HCT116 (cell line): ENCODE measurements around the gene ZYG11A. TPM values are rescaled to one million over a fixed set of nuclear protein-coding genes. Genes with fewer than 3 reads are reported as not detected.

ENCODE experiments used
- ATAC-seq: fragments of 200-7000 bp; cut with Tn5 transposase; 2 replicates; pipeline ENCODE4 v1.9.1; 2020; ENCODE audit warnings: mild to moderate bottlenecking, moderate library complexity
- BruUV-seq: library from RNA; stranded (reverse); fragments of 400-500 nt; replicated peaks from 2 replicates; lab custom pipeline; 2021; lab: Mats Ljungman, UMichigan
- CTCF ChIA-PET: fragments of 300-600 bp; sonication (Branson Sonifier 250); formaldehyde crosslinking; loops from one replicate; lab custom pipeline; 2021; ENCODE audit warnings: antibody characterized with exemption; lab: Charles Lee
- POLR2A ChIA-PET: fragments of 300-600, 350-600 bp; sonication (Branson Sonifier 250); formaldehyde crosslinking; loops from one replicate; lab custom pipeline; 2021; ENCODE audit warnings: antibody characterized with exemption; lab: Charles Lee
- RAD21 ChIA-PET, 2 experiments: fragments of 300-600 bp; sonication (Branson Sonifier 250); formaldehyde crosslinking; loops; one replicate each; lab custom pipeline; 2023; ENCODE audit warnings: low total read pairs in 2 of 2; ENCODE audit not compliant: uncharacterized antibody in 2 of 2, unreplicated experiment in 2 of 2, low non-redundant PET in 1 of 2; lab: Charles Lee
- DNase-seq: peaks from one replicate; pipeline ENCODE4 v3.0.0-alpha.2; 2010; ENCODE audit warnings: low read depth, low spot score
- H2AFZ ChIP-seq: fragments of 200-600 bp; shearing (Covaris generic), sonication (generic); 2 replicates; pipeline ENCODE4 v1.6.1; 2017; ENCODE audit warnings: low read depth, mixed run types, mixed read lengths, antibody characterized with exemption, low read length; ENCODE audit not compliant: poor library complexity, severe bottlenecking
- H3K27ac ChIP-seq: 2 replicates; pipeline ENCODE4 v1.5.1; 2012; ENCODE audit warnings: low read depth, low read length
- H3K27me3 ChIP-seq: fragments of 200-600 bp; sonication (generic); 2 replicates; pipeline ENCODE4 v1.6.1; 2016; ENCODE audit warnings: mixed run types, low read length, mixed read lengths; ENCODE audit not compliant: insufficient read depth
- H3K36me3 ChIP-seq, 2 experiments: fragments of 200-500 bp in 1 of 2; fragments of 200-600 bp in 1 of 2; sonication (Bioruptor generic) in 1 of 2; sonication (generic) in 1 of 2; 2 replicates each; pipeline versions ENCODE4 v1.5.1 to v1.6.1; 2014 to 2016; ENCODE audit warnings: low read length in 2 of 2, inconsistent platforms in 1 of 2, mixed read lengths in 1 of 2, mixed run types in 1 of 2; ENCODE audit not compliant: insufficient read depth in 2 of 2, control insufficient read depth in 1 of 2
- H3K4me1 ChIP-seq, 2 experiments: fragments of 200-600 bp in 1 of 2; sonication (generic) in 1 of 2; 2 replicates each; pipeline versions ENCODE4 v1.5.1 to v1.6.1; 2012 to 2017; ENCODE audit warnings: low read length in 2 of 2, inconsistent platforms in 1 of 2, mild to moderate bottlenecking in 1 of 2, mixed read lengths in 1 of 2, mixed run types in 1 of 2, moderate library complexity in 1 of 2; ENCODE audit not compliant: insufficient read depth in 2 of 2, control insufficient read depth in 1 of 2
- H3K4me2 ChIP-seq: fragments of 200-600 bp; sonication (generic); 2 replicates; pipeline ENCODE4 v1.6.1; 2017; ENCODE audit warnings: mixed run types, low read length, mixed read lengths
- H3K4me3 ChIP-seq, 2 experiments: fragments of 200-600 bp in 1 of 2; sonication (generic) in 1 of 2; replicated peaks in 1 of 2; 2 replicates each; pipeline ENCODE4 v1.5.1; 2011 to 2016; ENCODE audit warnings: low read length in 2 of 2, control low read depth in 1 of 2, low read depth in 1 of 2, mild to moderate bottlenecking in 1 of 2, mixed read lengths in 1 of 2, mixed run types in 1 of 2
- H3K79me2 ChIP-seq: fragments of 200-600 bp; sonication (generic); 2 replicates; pipeline ENCODE4 v1.6.1; 2017; ENCODE audit warnings: mild to moderate bottlenecking, mixed run types, low read length, moderate library complexity, mixed read lengths; ENCODE audit not compliant: insufficient read depth
- H3K9ac ChIP-seq: fragments of 200-600 bp; sonication (generic); 2 replicates; pipeline ENCODE4 v1.6.1; 2016; ENCODE audit warnings: low read length, mixed read lengths
- H3K9me2 ChIP-seq: fragments of 200-600 bp; sonication (generic), shearing (Covaris generic); 2 replicates; pipeline ENCODE4 v1.6.1; 2017; ENCODE audit warnings: mixed run types, mild to moderate bottlenecking, moderate library complexity; ENCODE audit not compliant: insufficient read depth
- H3K9me3 ChIP-seq, 2 experiments: fragments of 200-500 bp in 1 of 2; fragments of 200-600 bp in 1 of 2; sonication (Bioruptor generic) in 1 of 2; sonication (generic) in 1 of 2; 2 replicates each; pipeline ENCODE4 v1.6.1; 2014 to 2017; ENCODE audit warnings: low read length in 2 of 2, mixed read lengths in 2 of 2, inconsistent platforms in 1 of 2, low read depth in 1 of 2, mild to moderate bottlenecking in 1 of 2, mixed run types in 1 of 2, moderate library complexity in 1 of 2; ENCODE audit not compliant: control insufficient read depth in 1 of 2, insufficient read depth in 1 of 2
- H4K20me1 ChIP-seq: fragments of 200-600 bp; sonication (generic), shearing (Covaris generic); 2 replicates; pipeline ENCODE4 v1.6.1; 2017; ENCODE audit warnings: mixed run types, mild to moderate bottlenecking, moderate library complexity; ENCODE audit not compliant: insufficient read depth
- CBX3 ChIP-seq: IDR thresholded peaks from 2 replicates; pipeline ENCODE4 v1.6.1; 2012; ENCODE audit warnings: low read depth
- CTCF ChIP-seq, 3 experiments: fragments of 200-600 bp in 1 of 3; sonication (generic) in 1 of 3; IDR thresholded peaks in 2 of 3; conservative IDR thresholded peaks in 1 of 3; 2 replicates each; pipeline ENCODE4 v1.5.1; 2012 to 2017; ENCODE audit warnings: low read depth in 2 of 3, low read length in 2 of 3, antibody characterized with exemption in 1 of 3, borderline replicate concordance in 1 of 3, control low read depth in 1 of 3, mild to moderate bottlenecking in 1 of 3, mixed read lengths in 1 of 3, mixed run types in 1 of 3, moderate library complexity in 1 of 3; ENCODE audit not compliant: insufficient read depth in 1 of 3
- EZH2phosphoT487 ChIP-seq: fragments of 200-600 bp; IDR thresholded peaks from 2 replicates; pipeline ENCODE4 v1.6.1; 2018; ENCODE audit warnings: antibody characterized with exemption, borderline replicate concordance
- FOSL1 ChIP-seq: IDR thresholded peaks from 2 replicates; pipeline ENCODE4 v1.6.1; 2012; ENCODE audit warnings: low read depth
- POLR2AphosphoS5 ChIP-seq: IDR thresholded peaks from 2 replicates; pipeline ENCODE4 v1.6.1; 2011; ENCODE audit warnings: mild to moderate bottlenecking, low read depth, low read length, moderate library complexity
- SIN3A ChIP-seq: IDR thresholded peaks from 2 replicates; pipeline ENCODE4 v1.6.1; 2012; ENCODE audit warnings: low read depth
- YY1 ChIP-seq: IDR thresholded peaks from 2 replicates; pipeline ENCODE4 v1.6.1; 2011; ENCODE audit warnings: low read length, low read depth, moderate library complexity, mild to moderate bottlenecking; ENCODE audit not compliant: insufficient replicate concordance; ENCODE audit errors: extremely low read depth
- ZFX ChIP-seq: fragments of 450-650 bp; IDR thresholded peaks from 2 replicates; pipeline ENCODE4 v1.6.1; 2017
- intact Hi-C: fragments of 100-400 bp; cut with micrococcal nuclease; formaldehyde crosslinking; loops from 2 replicates; pipeline ENCODE4 v1.10.0; 2022
- total RNA-seq: library from RNA; stranded (reverse); gene quantifications from one replicate; pipeline ENCODE4 v1.2.1, GENCODE V29; 2021; ENCODE audit not compliant: unreplicated experiment

ZYG11A gene
- total RNA-seq, 1 experiment from 2014 or later: 0.05 TPM

- CTCF ChIA-PET: no interaction called here
- Histone ChIP-seq H3K9ac (no peak overlapping the region), H3K9me2 (no peaks in the 10 kb centered on the region), H3K27ac (no peak overlapping the region), H3K27me3 (no peaks in the 10 kb centered on the region), H3K4me3 (no peak overlapping the region), H4K20me1 (no peaks in the 10 kb centered on the region), H3K4me2 (no peak overlapping the region), H3K9me3 (no peaks in the 10 kb centered on the region), H3K79me2 (no peaks in the 10 kb centered on the region), H2AFZ (no peak overlapping the region), H3K4me1 (peaks cover 0 to 10% of the 10 kb centered on the region in 2 experiments; a peak in 2 of 4 replicates), H3K36me3 (no peaks in the 10 kb centered on the region)
- intact Hi-C loops: no loop called here
- no peak for TF ChIP-seq POLR2AphosphoS5
- TF ChIP-seq FOSL1: no peak
- no peak for TF ChIP-seq CTCF (IDR thresholded peaks at IDR 0.05 in 2 of 3, conservative IDR thresholded peaks at IDR 0.05 in 1 of 3; ENCODE audit: borderline replicate concordance in 1 of 3, insufficient read depth in 1 of 3, low read depth in 2 of 3, low read length in 2 of 3)
- TF ChIP-seq YY1: no peak
- no peak for TF ChIP-seq EZH2phosphoT487
- no peak for TF ChIP-seq CBX3
- TF ChIP-seq ZFX: no peak
- TF ChIP-seq SIN3A: no peak
- DNase-seq (no peak), ATAC-seq (no peak)
- BruUV-seq: no TSS peak
- RAD21 ChIA-PET: no interaction called here
- POLR2A ChIA-PET: no interaction called here
These were observed 65.2 kb downstream of the ZYG11A start for GRCh38 chr1:52907812-52908153.

- no peak overlapping the region for H3K9ac ChIP-seq
- intact Hi-C loops: no loop called here
- H3K4me3 ChIP-seq: no peak overlapping the region
- no peak overlapping the region for H3K27ac ChIP-seq
- no peak for TF ChIP-seq YY1
- TF ChIP-seq, all 23 proteins: peak for 0
- no peaks in the 10 kb centered on the region for H3K9me2 ChIP-seq
- H4K20me1 ChIP-seq: no peaks in the 10 kb centered on the region
- DNase-seq: no peak
- no TSS peak for BruUV-seq
- no peaks in the 10 kb centered on the region for H3K36me3 ChIP-seq
- peaks cover 0 to 7% of the 10 kb centered on the region in 2 experiments; a peak in 2 of 4 replicates for H3K4me1 ChIP-seq
- POLR2A ChIA-PET: no interaction called here
- H3K27me3 ChIP-seq: no peaks in the 10 kb centered on the region
- no peak overlapping the region for H2AFZ ChIP-seq
- RAD21 ChIA-PET: no interaction called here
- no peak for ATAC-seq
- no peaks in the 10 kb centered on the region for H3K9me3 ChIP-seq
- CTCF ChIA-PET: no interaction called here
- H3K79me2 ChIP-seq: no peaks in the 10 kb centered on the region
- H3K4me2 ChIP-seq: no peak overlapping the region
These were observed 69.0 kb downstream of the ZYG11A start for GRCh38 chr1:52911541-52911940.
